Measurements from ENCODE around the gene TMEM131. TPM values are rescaled to one million over a fixed set of nuclear protein-coding genes. Genes with fewer than 3 reads are reported as not detected.
"Not testable (repeated sequence)": the region's sequence is repeated elsewhere in the genome, so short reads cannot be mapped to it uniquely, and the experiment has no call there.

TMEM131 gene
- total and polyA plus RNA-seq, 2 donors, result 11.4 to 15.6 TPM

- Histone ChIP-seq H3K27me3 (ENCODE audit: control insufficient read depth in 2 of 2, insufficient read depth in 1 of 2, low read length in 1 of 2) (no peaks in the 10 kb centered on the region), H3K9me3 (ENCODE audit: control insufficient read depth in 2 of 2, insufficient read depth in 1 of 2, low read length in 1 of 2) (no peaks in the 10 kb centered on the region), H3K27ac (ENCODE audit: low read depth in 1 of 2, low read length in 1 of 2) (no peak overlapping the region), H3K4me3 (ENCODE audit: low read length in 2 of 2) (no peak overlapping the region), H3K4me1 (ENCODE audit: control insufficient read depth in 2 of 2, insufficient read depth in 2 of 2, low read length in 2 of 2) (peaks cover 4 to 9% of the 10 kb centered on the region in 2 donors), H3K36me3 (ENCODE audit: control insufficient read depth in 2 of 2, insufficient read depth in 2 of 2, low read length in 1 of 2) (no peaks in the 10 kb centered on the region)
- whole genome bisulfite sequencing, result 57% methylated on average over 5 of the region's 5 CpGs
- DNase-seq (ENCODE audit: low read depth in 6 of 9, low spot score in 9 of 9), result no peak
Measured at GRCh38 chr2:98026292-98026691, 30.5 kb upstream of the TMEM131 start.

GRCh38 chr2:98025481-98026037 is 29.8 kb upstream of the TMEM131 start:
- Histone ChIP-seq H3K4me1 (ENCODE audit: control insufficient read depth in 2 of 2, insufficient read depth in 2 of 2, low read length in 2 of 2) (peaks cover 4 to 9% of the 10 kb centered on the region in 2 donors), H3K36me3 (ENCODE audit: control insufficient read depth in 2 of 2, insufficient read depth in 2 of 2, low read length in 1 of 2) (no peaks in the 10 kb centered on the region), H3K27ac (ENCODE audit: low read depth in 1 of 2, low read length in 1 of 2) (no peak overlapping the region), H3K9me3 (ENCODE audit: control insufficient read depth in 2 of 2, insufficient read depth in 1 of 2, low read length in 1 of 2) (peaks cover 0 to 3% of the 10 kb centered on the region in 2 donors), H3K27me3 (ENCODE audit: control insufficient read depth in 2 of 2, insufficient read depth in 1 of 2, low read length in 1 of 2) (no peaks in the 10 kb centered on the region), H3K4me3 (ENCODE audit: low read length in 2 of 2) (no peak overlapping the region)
- no peak for DNase-seq (ENCODE audit: low read depth in 6 of 9, low spot score in 9 of 9)

GRCh38 chr2:98022067-98022466 is 26.3 kb upstream of the TMEM131 start:
- H3K4me3 ChIP-seq (ENCODE audit: low read length in 2 of 2); H3K9me3 ChIP-seq (ENCODE audit: control insufficient read depth in 2 of 2, insufficient read depth in 1 of 2, low read length in 1 of 2); H3K36me3 ChIP-seq (ENCODE audit: control insufficient read depth in 2 of 2, insufficient read depth in 2 of 2, low read length in 1 of 2); H3K27me3 ChIP-seq (ENCODE audit: control insufficient read depth in 2 of 2, insufficient read depth in 1 of 2, low read length in 1 of 2); H3K27ac ChIP-seq (ENCODE audit: low read depth in 1 of 2, low read length in 1 of 2); DNase-seq (ENCODE audit: low read depth in 6 of 9, low spot score in 9 of 9); H3K4me1 ChIP-seq (ENCODE audit: control insufficient read depth in 2 of 2, insufficient read depth in 2 of 2, low read length in 2 of 2): not testable (repeated sequence)
- 96% methylated on average over 3 of the region's 3 CpGs for WGBS

GRCh38 chr2:98020992-98021713 is 25.4 kb upstream of the TMEM131 start:
- no peak overlapping the region for H3K4me3 ChIP-seq (ENCODE audit: low read length in 2 of 2)
- DNase-seq (ENCODE audit: low read depth in 6 of 9, low spot score in 9 of 9), result no peak
- no peaks in the 10 kb centered on the region for H3K27me3 ChIP-seq (ENCODE audit: control insufficient read depth in 2 of 2, insufficient read depth in 1 of 2, low read length in 1 of 2)
- H3K27ac ChIP-seq (ENCODE audit: low read depth in 1 of 2, low read length in 1 of 2), result no peak overlapping the region
- peaks cover 0 to under 1% of the 10 kb centered on the region in 2 donors for H3K4me1 ChIP-seq (ENCODE audit: control insufficient read depth in 2 of 2, insufficient read depth in 2 of 2, low read length in 2 of 2)
- peaks cover 0 to 3% of the 10 kb centered on the region in 2 donors for H3K9me3 ChIP-seq (ENCODE audit: control insufficient read depth in 2 of 2, insufficient read depth in 1 of 2, low read length in 1 of 2)
- 96% methylated on average over 11 of the region's 11 CpGs for WGBS
- no peaks in the 10 kb centered on the region for H3K36me3 ChIP-seq (ENCODE audit: control insufficient read depth in 2 of 2, insufficient read depth in 2 of 2, low read length in 1 of 2)

- Histone ChIP-seq H3K36me3 (ENCODE audit: control insufficient read depth in 2 of 2, insufficient read depth in 2 of 2, low read length in 1 of 2) (no peaks in the 10 kb centered on the region), H3K4me3 (ENCODE audit: low read length in 2 of 2) (no peak overlapping the region), H3K9me3 (ENCODE audit: control insufficient read depth in 2 of 2, insufficient read depth in 1 of 2, low read length in 1 of 2) (peaks cover 0 to 3% of the 10 kb centered on the region in 2 donors), H3K27ac (ENCODE audit: low read depth in 1 of 2, low read length in 1 of 2) (no peak overlapping the region), H3K4me1 (ENCODE audit: control insufficient read depth in 2 of 2, insufficient read depth in 2 of 2, low read length in 2 of 2) (no peaks in the 10 kb centered on the region), H3K27me3 (ENCODE audit: control insufficient read depth in 2 of 2, insufficient read depth in 1 of 2, low read length in 1 of 2) (no peaks in the 10 kb centered on the region)
- 98% methylated on average over 6 of the region's 6 CpGs for WGBS
- no peak for DNase-seq (ENCODE audit: low read depth in 6 of 9, low spot score in 9 of 9)
Measured at GRCh38 chr2:98020516-98020915, 24.8 kb upstream of the TMEM131 start.

- no peak overlapping the region for H3K4me3 ChIP-seq (ENCODE audit: low read length in 2 of 2)
- WGBS, result 98% methylated on average over 7 of the region's 7 CpGs
- no peaks in the 10 kb centered on the region for H3K36me3 ChIP-seq (ENCODE audit: control insufficient read depth in 2 of 2, insufficient read depth in 2 of 2, low read length in 1 of 2)
- DNase-seq (ENCODE audit: low read depth in 6 of 9, low spot score in 9 of 9), result no peak
- no peaks in the 10 kb centered on the region for H3K4me1 ChIP-seq (ENCODE audit: control insufficient read depth in 2 of 2, insufficient read depth in 2 of 2, low read length in 2 of 2)
- peaks cover 0 to 3% of the 10 kb centered on the region in 2 donors for H3K9me3 ChIP-seq (ENCODE audit: control insufficient read depth in 2 of 2, insufficient read depth in 1 of 2, low read length in 1 of 2)
- H3K27me3 ChIP-seq (ENCODE audit: control insufficient read depth in 2 of 2, insufficient read depth in 1 of 2, low read length in 1 of 2), result no peaks in the 10 kb centered on the region
- H3K27ac ChIP-seq (ENCODE audit: low read depth in 1 of 2, low read length in 1 of 2), result no peak overlapping the region
Measured at GRCh38 chr2:98016908-98017670, 21.3 kb upstream of the TMEM131 start.

- H3K4me3 ChIP-seq (ENCODE audit: low read length in 2 of 2), result no peak overlapping the region
- no peaks in the 10 kb centered on the region for H3K27me3 ChIP-seq (ENCODE audit: control insufficient read depth in 2 of 2, insufficient read depth in 1 of 2, low read length in 1 of 2)
- no peaks in the 10 kb centered on the region for H3K9me3 ChIP-seq (ENCODE audit: control insufficient read depth in 2 of 2, insufficient read depth in 1 of 2, low read length in 1 of 2)
- no peak overlapping the region for H3K27ac ChIP-seq (ENCODE audit: low read depth in 1 of 2, low read length in 1 of 2)
- WGBS, result 45% methylated on average over 1 of the region's 1 CpG
- H3K4me1 ChIP-seq (ENCODE audit: control insufficient read depth in 2 of 2, insufficient read depth in 2 of 2, low read length in 2 of 2), result no peaks in the 10 kb centered on the region
- no peak for DNase-seq (ENCODE audit: low read depth in 6 of 9, low spot score in 9 of 9)
- H3K36me3 ChIP-seq (ENCODE audit: control insufficient read depth in 2 of 2, insufficient read depth in 2 of 2, low read length in 1 of 2), result no peaks in the 10 kb centered on the region
Measured at GRCh38 chr2:98015671-98016070, 19.9 kb upstream of the TMEM131 start.

- 99% methylated on average over 2 of the region's 2 CpGs for WGBS
- no peak for DNase-seq (ENCODE audit: low read depth in 6 of 9, low spot score in 9 of 9)
- no peaks in the 10 kb centered on the region for H3K4me1 ChIP-seq (ENCODE audit: control insufficient read depth in 2 of 2, insufficient read depth in 2 of 2, low read length in 2 of 2)
- H3K4me3 ChIP-seq (ENCODE audit: low read length in 2 of 2), result no peak overlapping the region
- H3K27ac ChIP-seq (ENCODE audit: low read depth in 1 of 2, low read length in 1 of 2), result no peak overlapping the region
- no peaks in the 10 kb centered on the region for H3K36me3 ChIP-seq (ENCODE audit: control insufficient read depth in 2 of 2, insufficient read depth in 2 of 2, low read length in 1 of 2)
- no peaks in the 10 kb centered on the region for H3K9me3 ChIP-seq (ENCODE audit: control insufficient read depth in 2 of 2, insufficient read depth in 1 of 2, low read length in 1 of 2)
- no peaks in the 10 kb centered on the region for H3K27me3 ChIP-seq (ENCODE audit: control insufficient read depth in 2 of 2, insufficient read depth in 1 of 2, low read length in 1 of 2)
Measured at GRCh38 chr2:98014379-98014778, 18.6 kb upstream of the TMEM131 start.

GRCh38 chr2:98013407-98014042 is 17.8 kb upstream of the TMEM131 start:
- Histone ChIP-seq H3K4me1 (ENCODE audit: control insufficient read depth in 2 of 2, insufficient read depth in 2 of 2, low read length in 2 of 2) (no peaks in the 10 kb centered on the region), H3K4me3 (ENCODE audit: low read length in 2 of 2) (no peak overlapping the region), H3K36me3 (ENCODE audit: control insufficient read depth in 2 of 2, insufficient read depth in 2 of 2, low read length in 1 of 2) (no peaks in the 10 kb centered on the region), H3K27me3 (ENCODE audit: control insufficient read depth in 2 of 2, insufficient read depth in 1 of 2, low read length in 1 of 2) (no peaks in the 10 kb centered on the region), H3K27ac (ENCODE audit: low read depth in 1 of 2, low read length in 1 of 2) (no peak overlapping the region), H3K9me3 (ENCODE audit: control insufficient read depth in 2 of 2, insufficient read depth in 1 of 2, low read length in 1 of 2) (no peaks in the 10 kb centered on the region)
- 88% methylated on average over 15 of the region's 15 CpGs for WGBS
- no peak for DNase-seq (ENCODE audit: low read depth in 6 of 9, low spot score in 9 of 9)

Data from thymus (tissue), 11 donors.